Stimulated activated CD4-positive, alpha-beta T cell treated with anti-CD3 and anti-CD28 coated beads, Interleukin-2, amount 100 ng/mL, for 4 hours (primary cell): ENCODE results near the gene PBX3.

Experiments used
- DNase-seq: peaks from one replicate; pipeline ENCODE4 v3.0.0-alpha.2; 2020; ENCODE audit warnings: low read depth

PBX3 gene

GRCh38 chr9:125906893-125907292 lies 159.7 kb downstream of the PBX3 start:
- no peak for DNase-seq

DNA sequence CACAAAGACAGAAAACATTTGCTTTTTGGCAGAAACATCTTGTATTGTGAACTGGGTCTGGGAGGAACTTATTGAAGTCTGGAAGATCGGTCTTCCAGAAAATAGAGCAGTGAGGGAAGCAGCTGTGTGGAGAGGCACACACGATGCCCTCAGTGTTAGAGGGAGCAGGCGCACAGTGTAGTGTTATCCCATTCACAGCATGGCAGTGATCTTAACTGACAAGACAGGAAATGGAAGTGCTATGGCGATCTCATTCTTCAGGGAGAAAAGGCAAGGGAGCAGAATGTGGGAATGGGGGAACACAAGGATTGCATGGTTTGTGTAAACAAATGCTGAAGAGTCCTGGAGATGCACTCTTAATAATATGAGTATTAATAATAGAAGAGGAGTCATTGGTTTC lies 161.0 kb downstream of the PBX3 start:
- no peak for DNase-seq

GRCh38 chr9:125908966-125909365 lies 161.8 kb downstream of the PBX3 start:
- no peak for DNase-seq

DNA sequence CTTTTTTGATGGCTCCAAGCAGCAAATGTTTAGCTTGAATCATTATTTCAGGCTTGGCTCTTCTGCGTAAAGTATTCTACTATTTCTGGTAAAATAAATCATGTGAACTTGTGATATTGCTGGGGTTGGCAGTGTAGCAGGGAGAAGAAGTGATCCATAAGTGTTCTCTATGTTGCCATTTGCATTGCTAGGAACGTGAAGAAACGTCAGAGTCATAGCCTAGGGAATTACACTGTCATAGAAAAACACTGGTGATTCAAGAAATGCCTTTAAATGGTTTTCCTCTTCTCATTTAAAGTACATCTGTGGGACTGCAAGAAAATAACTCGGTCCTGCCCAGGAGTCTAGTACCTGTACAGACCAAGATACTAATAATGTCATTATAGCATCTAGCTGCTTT lies 162.3 kb downstream of the PBX3 start:
- DNase-seq = no peak

GRCh38 chr9:125910286-125910685 lies 163.1 kb downstream of the PBX3 start:
- no peak for DNase-seq

DNA sequence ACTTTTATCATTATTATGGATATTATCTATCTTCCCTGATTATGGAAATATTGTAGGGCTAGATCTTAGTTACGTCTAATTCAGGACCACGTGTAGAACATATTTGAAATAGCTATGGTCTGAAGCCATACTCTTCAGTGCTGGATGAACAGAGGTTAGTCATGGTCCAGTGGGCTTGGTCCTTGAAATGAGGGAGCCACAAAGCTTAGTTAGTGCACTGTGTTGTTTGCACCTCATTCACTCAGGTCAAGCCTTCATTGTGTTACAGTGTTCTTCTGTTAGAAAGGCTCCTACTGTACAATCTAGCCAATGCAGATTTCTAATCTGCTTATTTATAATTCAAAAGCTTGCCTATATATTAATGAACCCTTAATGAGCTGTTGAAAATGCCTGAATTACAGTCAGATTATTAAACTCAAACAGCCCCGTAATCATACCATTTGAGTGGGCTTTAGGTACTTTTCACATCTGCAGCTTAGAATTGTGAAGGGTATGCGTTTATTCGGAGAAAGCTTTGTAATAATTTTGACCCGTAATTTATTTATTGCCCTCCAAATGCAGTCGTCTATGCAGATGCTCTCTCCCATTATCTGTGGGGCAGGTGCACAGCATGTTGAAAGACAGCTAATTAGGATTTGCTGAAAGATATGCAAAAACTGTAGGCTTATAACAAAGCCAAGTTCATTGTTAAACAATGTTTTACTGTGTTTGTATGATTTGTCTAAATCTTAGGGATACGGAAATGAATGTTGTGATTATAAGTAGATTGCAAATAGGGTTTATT lies 164.9 kb downstream of the PBX3 start:
- no peak for DNase-seq

- DNase-seq = no peak
Measured at GRCh38 chr9:125912667-125913066, 165.5 kb downstream of the PBX3 start.

GRCh38 chr9:125913551-125913950 lies 166.4 kb downstream of the PBX3 start:
- DNase-seq = no peak

DNA sequence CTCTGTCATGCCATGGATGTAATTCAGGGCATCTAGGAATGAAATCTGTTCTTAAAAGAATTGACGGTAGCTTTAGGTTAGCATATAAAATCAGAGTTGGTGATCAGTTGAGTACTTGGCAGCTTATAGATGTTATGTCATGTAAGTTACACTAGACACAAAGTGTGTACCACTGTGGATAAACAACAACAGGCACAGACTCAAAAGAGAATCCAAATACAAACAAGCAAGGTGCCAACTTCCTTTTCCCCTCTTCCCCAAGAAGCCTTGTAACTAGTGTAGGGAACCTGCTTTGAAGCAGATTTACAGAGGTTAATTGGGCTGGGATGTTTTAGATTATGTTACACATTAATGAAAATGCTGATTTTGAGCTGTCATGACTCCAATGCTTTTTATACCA lies 167.2 kb downstream of the PBX3 start:
- DNase-seq = no peak

- no peak for DNase-seq
Measured at GRCh38 chr9:125915606-125916005, 168.4 kb downstream of the PBX3 start.

DNA sequence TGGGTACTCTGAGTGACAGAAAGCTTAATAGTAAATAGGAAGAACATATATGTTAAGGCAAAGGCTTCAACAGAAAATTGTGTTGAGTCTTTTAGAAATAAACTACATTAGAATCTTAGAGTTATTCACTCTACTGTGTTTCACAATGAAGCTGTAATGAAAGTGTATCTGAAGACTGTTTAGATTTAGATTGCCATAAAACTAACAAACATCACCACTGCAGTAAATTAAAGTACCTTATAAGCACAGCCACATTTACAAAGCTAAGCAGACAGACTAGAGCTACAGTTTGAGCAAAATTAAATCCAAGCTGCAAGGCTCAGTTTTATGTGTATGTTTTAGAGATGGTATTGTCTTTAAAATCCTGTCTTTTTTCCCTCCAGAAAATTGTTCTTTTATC lies 172.4 kb downstream of the PBX3 start:
- DNase-seq = no peak

- DNase-seq = no peak
Measured at GRCh38 chr9:125920402-125920801, 173.2 kb downstream of the PBX3 start.

- no peak for DNase-seq
Measured at GRCh38 chr9:125922854-125923253, 175.7 kb downstream of the PBX3 start.

GRCh38 chr9:125924351-125924750 lies 177.2 kb downstream of the PBX3 start:
- no peak for DNase-seq

- DNase-seq = no peak
Measured at GRCh38 chr9:125926936-125927335, 179.8 kb downstream of the PBX3 start.

DNA sequence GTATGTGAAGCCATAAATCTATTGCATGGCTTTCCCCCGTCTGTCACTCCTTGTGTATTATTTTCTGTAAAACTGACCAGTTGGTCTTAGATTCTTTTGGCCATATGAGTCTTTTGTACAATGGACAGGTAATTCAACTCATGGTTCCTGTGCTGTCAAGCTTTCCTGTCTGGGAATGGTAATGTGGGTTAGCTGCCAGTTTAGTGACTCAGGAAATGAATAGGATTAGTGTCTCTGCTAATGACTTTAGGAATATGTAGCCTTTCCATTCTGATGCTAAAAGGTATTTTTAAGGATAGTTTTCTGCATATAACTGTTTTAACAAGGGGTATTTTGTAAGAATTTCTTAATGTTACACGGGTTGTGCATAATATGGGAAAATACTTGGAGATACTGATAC lies 182.7 kb downstream of the PBX3 start:
- DNase-seq = no peak

DNA sequence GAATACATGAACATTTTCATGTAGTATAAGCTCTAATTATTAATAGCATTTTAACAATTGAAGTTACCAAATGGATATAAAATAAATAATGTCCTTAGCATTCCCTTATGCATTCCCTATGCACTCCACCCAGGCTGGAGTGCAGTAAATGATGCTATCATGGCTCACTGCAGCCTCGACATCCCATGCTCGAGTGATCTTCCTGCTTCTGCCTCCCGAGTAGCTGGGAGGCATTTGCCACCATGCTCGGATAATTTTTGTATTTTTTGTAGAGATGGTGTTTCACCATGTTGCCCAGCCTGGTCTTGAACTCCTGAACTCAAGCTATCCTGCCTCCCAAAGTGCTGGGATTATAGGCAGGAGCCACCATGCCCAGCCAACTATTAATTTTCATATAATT lies 184.0 kb downstream of the PBX3 start:
- DNase-seq = no peak

DNA sequence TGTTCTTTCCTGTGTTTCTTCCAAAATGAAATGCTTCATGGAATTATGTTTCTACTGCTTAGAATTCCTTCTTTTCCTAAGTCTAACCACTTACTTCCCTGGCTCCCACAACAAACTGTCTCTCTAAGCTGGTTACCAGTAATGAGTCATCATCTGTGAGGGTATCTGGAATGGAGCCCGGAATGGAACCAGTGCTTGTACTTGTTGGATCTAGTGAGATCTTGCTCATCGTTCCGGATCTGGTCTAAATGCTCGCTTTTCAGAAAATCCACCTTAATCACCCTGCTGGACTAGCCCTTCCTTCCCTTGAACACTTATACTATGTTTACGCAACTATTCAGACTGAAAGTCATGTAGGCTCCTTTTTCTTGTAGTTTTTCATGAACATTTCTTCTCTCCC lies 184.8 kb downstream of the PBX3 start:
- DNase-seq = no peak

GRCh38 chr9:125932746-125933455 lies 185.7 kb downstream of the PBX3 start:
- no peak for DNase-seq

- DNase-seq = no peak
Measured at GRCh38 chr9:125942125-125942524, 195.0 kb downstream of the PBX3 start.

DNA sequence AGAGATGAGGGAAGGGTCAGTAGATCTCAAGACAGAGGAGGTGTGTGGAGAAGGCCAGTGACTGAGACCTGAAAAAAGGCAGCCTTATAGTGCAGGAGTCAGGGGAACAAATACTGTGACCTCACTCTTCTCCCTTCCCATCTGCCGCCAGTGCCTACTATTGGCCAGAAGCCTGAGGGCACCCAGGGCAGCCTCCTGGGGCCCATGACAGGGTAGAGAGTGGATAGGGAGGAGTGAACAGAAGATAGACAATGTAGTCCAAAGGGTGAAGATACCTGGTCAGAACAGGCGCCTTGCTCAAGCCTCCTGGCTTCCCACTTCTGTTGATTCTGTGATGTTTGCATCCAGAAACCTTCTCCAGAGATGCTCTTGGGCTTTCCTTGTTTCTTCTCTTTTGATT lies 196.7 kb downstream of the PBX3 start:
- no peak for DNase-seq

- no peak for DNase-seq
Measured at GRCh38 chr9:125946397-125946796, 199.2 kb downstream of the PBX3 start.

GRCh38 chr9:125948887-125949596 lies 201.9 kb downstream of the PBX3 start:
- DNase-seq = no peak
